Activated CD4-positive, alpha-beta T cell treated with anti-CD3 and anti-CD28 coated beads, Interleukin-2, Interleukin-4, amounts not matched to agents 100 ng/mL and 50 ng/mL, durations not matched to agents 16 hours and 8 hours (primary cell): ENCODE data around the gene KCTD21.

Experiments
- DNase-seq: peaks from one replicate; pipeline ENCODE4 v3.0.0-alpha.2; 2020; ENCODE audit warnings: low spot score

The KCTD21 gene

DNA sequence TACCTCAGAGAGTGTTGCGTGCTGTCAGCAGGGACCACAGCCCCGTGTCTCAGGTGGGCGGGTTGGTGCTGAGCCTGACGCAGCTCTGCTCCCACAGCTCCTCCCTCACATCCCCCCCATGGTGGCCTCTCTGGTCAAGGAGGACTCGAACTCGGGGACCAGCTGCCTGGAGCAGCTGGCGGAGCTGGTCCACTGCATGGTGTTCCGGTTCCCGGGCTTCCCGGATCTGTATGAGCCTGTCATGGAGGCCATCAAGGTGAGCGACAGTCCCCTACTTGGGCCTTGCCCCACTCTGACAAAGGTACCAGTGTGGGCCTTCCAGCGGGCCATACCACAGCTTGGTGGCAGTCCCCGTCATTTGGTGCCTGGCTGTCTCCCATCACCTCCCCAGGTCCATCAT is 12.1 kb upstream of the KCTD21 start:
- no peak for DNase-seq

DNA sequence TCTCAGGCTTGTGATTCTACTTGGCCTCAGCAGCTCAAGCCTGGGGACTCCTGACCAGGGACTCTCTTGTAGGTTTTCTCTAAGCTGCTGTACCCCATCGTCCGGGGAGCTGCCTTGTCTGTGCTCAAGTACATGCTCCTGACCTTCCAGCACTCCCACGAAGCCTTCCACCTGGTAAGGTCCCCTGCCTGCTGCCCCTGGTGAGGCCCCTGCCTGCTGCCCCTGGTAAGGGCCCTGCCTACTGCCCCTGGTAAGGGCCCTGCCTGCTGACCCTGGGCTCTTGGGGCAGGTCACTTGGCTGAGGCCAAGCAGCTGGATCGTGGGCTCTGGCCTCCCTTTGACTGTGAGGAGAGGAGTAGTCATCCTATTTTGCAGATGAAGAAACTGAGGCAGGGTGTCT is 11.6 kb upstream of the KCTD21 start:
- no peak for DNase-seq

DNA sequence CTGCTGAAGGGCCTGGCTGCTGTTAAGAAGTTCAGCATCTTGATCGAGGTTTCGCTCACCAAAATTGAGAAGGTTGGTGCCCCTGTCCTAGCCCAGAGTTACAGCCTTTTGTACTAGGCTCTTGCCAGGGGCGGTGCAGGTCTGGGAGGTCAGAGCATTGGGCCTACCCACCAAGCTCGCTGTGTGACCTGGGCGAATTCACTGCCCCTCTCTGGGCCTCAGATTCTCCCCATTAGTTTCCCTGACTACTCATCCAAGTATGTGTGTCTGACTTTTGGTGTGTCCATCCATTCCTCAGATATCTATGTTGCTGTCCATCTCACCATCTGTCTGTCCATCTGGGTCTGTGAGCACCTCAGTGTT is 11.2 kb upstream of the KCTD21 start:
- DNase-seq: no peak

DNA sequence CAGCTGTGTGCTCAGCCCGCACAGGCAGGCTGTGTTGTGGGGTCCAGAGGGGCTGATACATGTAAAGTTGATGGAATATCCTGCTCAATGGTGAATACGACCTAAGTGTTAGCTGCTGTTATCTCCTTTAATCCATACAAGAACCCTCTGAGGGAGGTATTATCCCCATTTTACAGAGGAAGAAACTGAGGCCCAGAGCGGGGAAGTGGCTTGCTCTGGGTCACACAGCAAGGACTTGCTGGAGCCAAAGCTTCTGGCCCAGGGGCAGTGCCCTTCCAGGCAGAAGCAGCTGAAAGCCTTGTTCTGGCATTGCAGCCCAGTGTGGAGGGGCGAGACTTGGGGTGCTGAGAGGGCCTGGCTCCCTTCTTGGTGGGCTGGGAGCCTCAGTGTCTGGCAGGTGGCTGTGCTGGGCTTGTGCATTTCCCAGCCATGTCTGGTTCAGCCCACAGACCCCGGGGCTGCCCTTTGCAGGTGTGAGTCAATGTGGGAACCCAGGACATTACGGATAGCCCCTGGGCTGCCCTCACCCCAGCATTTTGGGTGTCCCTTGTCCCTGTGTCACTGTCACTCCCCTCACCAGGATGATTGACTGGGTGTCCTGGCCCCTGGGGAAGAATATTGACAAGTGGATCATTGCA is 10.7 kb upstream of the KCTD21 start:
- DNase-seq: no peak

DNA sequence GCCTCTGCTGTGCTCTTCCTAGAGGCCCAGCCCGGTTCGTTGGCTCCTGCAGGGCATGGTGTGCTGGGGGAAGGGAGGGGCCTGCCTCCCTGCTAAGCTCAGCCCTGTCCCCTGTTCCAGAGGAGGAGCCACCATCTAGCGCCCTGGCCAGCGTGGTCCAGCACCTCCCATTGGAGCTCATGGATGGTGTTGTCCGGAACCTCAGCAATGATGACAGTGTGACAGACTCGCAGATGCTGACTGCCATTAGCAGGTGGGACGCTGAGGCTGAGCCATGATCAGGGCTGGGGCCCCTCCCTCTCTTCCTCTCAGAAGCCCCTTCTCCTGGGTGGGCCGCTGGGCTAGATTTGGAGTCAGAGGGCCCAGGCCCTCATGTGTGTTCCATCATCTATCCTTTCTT is 9.4 kb upstream of the KCTD21 start:
- no peak for DNase-seq

DNA sequence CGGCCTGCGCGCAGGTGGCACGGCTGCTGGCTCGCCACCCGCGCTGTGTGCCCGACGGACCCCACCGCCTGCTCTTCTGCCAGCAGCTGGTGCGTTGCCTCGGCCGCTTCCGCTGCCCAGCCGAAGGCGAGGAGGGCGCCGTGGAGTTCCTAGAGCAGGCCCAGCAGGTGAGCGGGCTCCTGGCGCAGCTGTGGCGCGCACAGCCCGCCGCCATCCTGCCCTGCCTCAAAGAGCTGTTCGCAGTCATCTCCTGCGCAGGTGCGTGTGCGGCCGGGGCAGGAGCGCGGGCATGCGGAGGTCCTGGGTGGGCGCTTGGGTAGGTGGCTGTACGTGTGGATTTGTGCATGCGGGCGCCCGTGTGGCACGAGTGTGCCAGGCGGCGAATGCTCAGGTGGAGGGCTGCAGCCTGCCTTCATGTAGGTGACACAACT is 8.2 kb upstream of the KCTD21 start:
- DNase-seq: no peak

DNA sequence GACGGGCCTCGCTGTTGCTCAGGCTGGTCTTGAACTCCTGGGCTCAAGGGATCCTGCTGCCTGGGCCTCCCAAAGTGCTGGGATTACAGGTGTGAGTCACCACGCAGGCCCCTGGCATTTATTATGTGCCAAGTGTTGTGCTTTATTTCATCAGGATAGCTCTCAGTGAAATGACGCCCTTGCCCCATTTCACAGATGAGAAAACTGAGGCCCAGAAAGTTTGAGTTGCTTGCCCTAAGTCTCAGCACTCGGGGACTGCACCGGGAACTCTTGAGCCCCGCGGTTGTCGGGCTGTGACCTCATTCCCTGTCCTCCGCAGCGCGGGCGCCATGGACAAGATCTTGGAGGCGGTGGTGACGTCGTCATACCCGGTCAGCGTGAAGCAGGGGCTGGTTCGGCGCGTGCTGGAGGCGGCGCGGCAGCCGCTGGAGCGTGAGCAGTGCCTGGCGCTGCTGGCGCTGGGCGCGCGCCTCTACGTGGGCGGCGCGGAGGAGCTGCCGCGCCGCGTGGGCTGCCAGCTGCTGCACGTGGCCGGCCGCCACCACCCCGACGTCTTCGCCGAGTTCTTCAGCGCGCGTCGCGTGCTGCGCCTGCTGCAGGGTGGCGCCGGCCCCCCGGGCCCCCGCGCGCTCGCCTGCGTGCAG is 7.6 kb upstream of the KCTD21 start:
- DNase-seq: no peak

DNA sequence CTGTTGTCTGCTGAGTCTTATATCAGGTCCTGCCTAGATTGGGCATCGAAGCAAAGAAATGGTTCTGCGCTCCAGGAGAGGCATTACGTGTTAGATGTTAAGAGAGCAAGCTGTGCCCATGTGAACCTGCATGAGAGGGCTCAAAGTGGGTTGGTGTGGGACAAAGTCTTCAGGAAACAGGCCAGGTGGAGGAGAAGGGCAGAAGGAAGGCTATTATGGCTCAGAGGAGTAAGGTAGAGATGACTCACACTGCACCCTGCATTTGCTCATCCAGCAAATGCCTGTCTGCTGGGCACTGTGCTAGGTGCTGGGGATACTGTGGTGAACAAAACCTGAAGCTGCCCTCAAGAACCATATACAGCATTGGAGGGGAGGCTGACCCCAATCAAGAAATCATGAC is 6.1 kb upstream of the KCTD21 start:
- DNase-seq: no peak

DNA sequence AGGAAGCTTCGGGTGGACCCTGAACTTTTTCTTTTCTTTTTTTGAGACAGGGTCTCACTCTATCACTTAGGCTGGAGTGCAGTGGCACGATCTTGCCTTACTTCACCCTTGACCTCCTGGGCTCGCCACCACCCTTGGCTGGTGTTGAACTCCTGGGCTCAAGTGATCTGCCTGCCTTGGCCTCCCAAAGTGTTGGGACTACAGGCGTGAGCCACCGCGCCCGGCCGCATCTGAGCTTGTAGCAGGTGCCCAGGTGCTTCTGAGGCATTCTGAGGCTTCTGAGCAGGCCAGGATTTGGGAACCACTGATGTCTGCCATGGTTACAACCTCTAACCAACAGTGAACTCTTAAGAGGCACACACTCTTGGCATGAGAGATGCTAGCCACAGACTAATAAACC is 5.4 kb upstream of the KCTD21 start:
- DNase-seq: no peak

DNA sequence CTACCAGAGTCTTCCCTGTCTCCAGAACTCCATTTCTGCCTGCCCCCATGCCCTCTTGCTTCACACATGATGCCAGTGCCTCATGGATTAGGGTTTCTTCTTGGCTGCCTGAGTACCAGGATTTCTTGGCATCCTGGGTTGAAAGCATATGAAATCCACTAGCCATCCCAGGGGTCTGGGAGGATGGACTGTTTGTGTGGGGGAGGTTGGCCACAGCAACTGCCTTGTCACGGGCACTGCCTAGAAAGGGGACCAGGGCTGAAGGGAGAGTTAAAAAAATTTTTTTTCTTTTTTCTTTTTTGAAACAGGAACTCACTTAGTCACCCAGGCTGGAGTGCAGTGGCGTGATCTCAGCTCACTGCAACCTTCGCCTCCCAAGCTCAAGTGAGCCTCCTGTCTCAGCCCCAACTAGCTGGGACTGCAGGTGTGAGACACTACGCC is 4.5 kb upstream of the KCTD21 start:
- DNase-seq: no peak

DNA sequence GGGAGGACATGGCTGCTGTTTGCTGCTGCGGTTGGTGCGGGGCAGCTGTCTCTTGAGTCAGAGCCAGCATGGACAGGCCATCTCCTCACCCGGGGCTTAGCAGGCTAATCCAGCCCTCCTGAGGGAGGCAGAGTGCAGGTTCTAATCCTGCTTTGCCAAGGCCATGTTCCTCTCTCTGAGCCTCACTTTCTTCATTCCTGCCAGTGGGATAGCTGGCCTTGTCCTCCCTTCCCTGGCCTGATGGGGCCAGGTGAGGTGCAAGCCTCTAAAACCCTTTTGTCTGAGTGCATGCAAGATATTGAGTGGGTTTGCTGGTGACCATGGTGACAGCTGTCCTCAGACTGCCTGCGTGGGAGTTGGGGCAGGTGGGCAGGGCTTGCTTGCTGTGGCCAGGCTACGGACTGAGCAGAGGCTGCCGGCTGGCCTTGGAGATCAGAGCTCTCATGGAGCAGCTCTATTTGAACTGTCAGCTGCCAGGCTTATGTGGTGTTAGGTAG is 3.8 kb upstream of the KCTD21 start:
- DNase-seq: no peak

DNA sequence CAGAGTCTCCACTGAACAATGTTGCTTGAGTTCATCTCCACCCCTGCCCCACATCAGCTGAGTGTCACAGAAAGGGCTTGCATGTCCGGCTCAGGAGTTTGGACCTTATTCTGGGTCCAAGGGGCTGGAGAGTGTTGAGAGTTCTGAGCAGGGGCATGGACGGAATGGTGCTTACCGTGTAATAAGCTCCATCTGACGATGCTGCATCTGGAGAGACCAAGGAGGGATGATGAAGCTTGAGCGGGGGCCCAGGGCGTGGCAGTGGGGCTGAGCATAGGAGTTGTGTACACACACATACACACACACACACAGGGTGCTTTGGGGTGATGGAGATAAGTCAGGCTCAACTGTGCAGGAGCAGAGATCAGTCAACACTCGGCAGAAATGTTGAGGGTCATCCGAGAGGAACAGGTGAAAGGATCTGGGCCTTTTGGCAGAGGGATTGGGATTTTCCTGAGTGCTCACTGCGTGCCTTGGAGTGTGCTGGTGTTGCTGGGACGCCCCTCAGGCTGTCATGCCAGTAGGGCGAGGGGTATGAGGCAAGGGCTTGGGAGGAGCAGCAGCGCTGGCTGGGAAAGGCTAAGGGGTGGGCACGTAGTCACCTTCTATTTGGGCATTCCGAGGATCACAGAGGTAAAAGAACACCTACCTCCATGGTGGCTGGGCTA is 2.6 kb upstream of the KCTD21 start:
- DNase-seq: no peak

DNA sequence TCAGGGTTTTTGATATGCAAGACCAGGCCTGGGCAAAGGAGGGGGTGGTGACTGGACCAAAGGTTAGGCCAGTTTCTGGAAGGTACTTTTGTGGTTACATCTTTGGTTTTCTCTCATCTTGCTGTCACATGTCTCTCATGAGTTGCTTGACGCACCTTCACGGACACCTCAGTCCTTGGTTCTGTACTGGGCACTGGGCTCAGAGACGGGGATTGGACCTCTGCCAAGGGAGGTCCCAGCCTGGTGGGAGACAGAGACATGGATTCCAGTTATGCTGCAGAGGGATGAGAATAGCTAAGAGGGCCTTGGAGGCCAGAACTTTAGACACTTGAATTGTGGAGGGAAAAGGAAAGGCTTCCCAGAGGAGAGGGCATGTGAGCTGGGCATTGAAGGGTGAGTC is 1.9 kb upstream of the KCTD21 start:
- DNase-seq: no peak

DNA sequence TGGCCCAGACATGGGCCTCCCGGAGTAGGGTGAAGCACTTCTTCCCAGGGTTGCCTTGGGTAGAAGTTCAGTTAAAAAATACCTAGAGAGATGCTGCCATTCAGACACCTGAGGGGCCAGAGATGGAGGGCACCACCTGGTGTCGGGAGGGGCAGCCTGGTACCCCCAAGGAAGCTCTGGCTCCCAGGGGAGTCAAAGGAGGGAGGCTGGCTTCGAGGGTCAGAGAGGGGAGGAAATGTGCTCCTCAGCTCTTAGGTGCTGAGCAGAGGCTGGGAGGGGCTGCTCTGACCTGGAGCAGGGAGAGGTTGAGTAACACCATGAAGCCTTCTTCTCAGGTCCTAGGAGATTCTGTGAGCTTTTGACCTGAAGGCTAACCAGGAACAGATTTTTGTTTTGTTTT is 1.4 kb upstream of the KCTD21 start:
- DNase-seq: no peak

DNA sequence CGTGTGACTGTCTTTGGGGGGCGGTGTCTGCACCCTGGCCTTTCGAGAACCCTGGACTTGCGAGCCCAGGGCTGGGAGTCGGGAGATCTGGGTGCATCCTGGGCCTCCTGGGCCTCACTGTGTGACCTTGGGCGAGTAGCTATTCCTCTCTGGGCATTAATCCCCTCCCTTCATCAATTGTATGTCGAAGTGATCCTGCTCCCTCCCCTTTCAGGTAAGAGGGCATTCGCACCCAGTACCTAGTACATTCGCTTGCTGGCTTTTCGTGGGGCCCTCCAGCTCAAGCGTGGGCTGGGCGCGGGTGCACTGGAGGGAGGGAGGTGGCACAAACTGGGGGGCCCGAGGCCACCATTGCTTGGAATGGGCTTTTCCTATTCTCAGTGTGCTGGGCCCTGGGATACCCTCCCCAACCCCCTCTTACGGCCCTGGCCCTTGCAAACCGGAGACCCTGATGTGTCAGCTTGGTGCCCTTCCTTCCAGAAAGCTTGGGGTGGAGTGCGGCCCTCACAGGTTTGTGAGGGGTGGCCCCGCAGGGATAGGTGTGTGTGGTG is 823 bp upstream of the KCTD21 start:
- DNase-seq: no peak

DNA sequence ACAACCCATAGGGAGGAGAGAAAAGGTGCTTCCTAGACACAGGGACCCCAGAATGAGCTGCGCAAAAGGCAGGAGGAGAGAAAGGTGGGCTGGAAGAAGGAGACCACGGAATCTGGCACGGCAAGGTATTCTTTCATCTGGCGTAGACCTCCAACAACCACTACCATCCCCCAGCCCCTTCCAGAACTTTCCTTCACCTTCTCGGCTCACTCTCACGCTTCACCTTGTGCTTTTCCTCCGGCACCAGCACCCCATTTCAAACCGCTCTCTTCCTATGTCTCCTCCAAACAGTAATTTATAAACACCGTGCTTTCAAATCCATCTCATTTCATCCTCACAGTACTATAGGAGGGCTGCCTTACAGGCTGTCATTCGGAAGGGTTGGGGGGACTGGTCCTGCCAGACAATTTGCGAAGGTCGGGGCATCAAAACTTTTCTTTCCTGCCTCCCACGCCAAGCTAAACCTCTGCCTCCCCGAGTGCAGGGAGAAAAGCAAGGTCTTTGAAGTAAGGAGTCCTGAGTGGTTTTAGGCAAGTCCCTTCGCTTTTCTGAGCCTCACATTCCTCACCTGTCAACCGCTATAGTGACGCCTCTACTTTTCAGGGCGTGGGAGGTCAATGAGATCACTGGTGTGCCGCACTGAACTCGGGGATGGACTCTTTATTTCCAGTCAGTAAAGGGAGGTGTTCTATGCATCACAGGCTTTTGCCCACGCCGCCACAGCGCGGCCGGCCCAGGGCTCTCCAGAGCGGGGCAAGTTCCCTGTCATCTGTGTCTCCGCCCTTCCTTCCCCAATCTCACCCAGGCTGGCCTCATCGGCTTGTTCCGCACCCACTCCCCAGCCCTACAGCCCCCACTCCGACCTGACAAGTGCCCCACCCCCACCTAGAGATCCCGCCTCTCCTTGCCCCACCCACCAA is 800 bp downstream of the KCTD21 start:
- no peak for DNase-seq

DNA sequence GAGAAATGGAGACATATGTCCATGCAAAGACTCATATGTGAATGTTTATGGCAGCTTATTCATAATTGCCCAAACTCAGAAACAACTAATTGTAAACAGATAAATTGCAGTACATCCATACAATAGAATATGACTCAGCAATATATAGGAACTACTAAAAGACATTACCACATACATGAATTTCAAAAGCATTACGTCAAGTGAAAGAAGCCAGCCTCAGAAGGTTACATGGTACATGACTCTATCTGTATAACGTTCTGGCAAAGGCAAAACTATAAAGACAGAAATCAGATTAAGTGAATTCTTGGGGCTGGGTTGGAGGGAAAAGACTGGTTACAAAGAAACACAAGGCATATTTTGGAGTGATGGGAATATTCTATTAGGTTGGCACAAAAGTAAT is 7.2 kb downstream of the KCTD21 start:
- no peak for DNase-seq

DNA sequence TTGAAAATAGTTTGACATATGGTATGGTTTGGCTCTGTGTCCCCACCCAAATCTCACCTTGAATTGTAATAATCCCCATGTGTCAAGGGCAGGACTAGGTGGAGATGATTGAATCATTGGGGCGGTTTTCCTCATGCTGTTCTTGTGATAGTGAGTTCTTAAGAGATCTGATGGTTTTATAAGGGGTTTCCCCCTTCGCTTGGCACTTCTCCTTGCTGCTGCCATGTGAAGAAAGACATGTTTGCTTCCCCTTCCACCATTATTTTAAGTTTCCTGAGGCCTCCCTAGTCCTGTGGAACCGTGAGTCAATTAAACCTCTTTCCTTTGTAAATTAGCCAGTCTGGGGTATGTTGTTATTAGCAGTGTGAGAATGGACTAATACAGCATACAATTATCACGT is 7.7 kb downstream of the KCTD21 start:
- DNase-seq: no peak

DNA sequence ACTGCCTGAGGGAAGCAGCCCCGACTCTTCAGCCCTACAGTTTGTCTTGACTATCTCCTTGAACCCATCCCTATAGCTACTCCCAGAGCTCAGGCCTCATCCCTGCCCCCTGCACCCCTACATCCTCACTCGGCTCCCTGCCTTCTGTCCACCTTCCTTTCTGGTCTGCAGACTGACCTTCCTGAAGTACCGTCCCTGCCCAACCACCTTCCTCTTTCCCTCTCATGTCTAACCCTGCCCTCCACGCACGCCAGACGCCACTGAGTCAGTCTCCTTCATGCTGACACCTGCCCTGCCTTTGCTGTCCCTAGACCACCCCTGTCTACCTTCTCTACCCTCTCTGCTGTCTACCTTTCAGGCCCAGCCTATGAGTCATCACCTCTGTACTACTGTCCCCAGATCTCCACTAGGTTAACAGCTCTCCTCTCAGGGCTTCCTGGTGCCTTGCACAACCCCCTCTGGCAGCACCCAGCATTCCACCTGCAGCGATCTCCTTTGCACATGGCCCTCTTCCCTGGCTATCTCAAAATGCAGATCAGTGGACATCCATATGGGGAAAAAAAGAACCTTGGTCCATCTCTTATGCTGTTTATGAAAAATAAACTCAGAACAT is 8.9 kb downstream of the KCTD21 start:
- no peak for DNase-seq

DNA sequence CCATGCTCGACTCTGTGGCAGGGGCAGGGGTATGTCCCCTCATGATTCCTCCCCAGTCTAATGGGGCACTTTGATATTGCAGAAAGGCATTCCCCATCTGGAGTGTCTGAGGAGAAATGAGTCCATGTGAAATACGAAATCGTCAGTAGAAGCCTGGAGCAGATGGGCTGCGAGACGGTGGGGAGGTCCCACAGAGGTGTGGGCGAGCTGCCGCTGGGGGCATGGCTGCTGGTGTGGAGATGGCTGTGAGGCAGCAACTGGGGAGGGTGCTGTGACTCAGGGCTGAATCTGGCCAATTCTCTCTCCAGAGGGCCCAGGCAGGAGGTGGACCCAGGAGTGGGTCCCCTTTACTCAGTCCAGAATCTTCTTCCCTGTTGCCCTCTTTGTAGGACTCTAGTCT is 11.2 kb downstream of the KCTD21 start:
- DNase-seq: no peak

DNA sequence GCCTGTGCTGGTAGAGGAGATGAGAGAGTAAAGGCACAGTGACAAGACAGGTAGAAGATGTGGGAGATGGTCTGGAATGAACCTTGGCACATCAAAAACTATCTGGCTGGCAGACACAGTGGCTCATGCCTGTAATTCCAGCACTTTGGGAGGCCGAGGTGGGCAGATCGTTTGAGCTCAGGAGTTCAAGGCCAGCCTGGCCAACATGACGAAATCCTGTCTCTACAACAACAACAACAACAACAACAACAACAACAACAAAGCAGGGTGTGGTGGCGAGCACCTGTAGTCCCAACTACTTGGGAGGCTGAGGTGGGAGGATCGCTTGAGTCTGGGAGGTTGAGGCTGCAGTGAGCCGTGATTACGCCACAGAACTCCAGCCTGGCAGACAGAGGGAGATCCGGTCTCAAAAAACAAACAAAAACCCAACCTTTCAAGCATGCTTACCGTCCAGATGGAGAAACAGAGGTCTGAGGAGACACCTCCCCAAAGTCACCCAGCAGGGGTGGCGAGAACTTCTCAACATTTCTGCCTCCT is 11.8 kb downstream of the KCTD21 start:
- no peak for DNase-seq
